ENCODE measurements around the gene RELN. TPM values are rescaled to one million over a fixed set of nuclear protein-coding genes. Genes with fewer than 3 reads are reported as not detected.

Gene RELN
- total and polyA plus RNA-seq, 9 of the 15 experiments (the other 6 are each of a cell fraction or from before 2014, with no cell fraction given) = 12.9 to 43.2 (median 18.1) TPM

DNA sequence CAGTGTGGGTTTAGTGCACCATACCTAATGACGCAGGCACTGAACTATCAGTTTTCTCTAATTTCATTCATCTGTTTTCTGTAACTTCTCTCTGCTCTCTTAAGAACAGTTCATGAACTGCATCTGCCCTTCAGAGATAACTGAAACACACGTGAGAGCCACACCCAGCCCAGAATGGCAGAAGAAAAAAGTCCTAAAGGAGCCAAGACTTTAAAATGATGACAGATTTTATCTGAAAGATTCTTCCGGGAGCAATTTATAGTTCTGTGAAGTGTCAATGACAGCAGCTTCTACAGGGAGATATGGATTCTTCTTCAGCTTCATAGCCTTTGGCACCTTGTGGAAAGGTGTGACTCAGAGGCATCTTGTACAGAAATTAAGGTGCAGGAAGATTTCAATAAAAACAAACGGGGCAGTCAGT, 332.0 kb downstream of the RELN start (continued):
- TF ChIP-seq, protein P1, sequence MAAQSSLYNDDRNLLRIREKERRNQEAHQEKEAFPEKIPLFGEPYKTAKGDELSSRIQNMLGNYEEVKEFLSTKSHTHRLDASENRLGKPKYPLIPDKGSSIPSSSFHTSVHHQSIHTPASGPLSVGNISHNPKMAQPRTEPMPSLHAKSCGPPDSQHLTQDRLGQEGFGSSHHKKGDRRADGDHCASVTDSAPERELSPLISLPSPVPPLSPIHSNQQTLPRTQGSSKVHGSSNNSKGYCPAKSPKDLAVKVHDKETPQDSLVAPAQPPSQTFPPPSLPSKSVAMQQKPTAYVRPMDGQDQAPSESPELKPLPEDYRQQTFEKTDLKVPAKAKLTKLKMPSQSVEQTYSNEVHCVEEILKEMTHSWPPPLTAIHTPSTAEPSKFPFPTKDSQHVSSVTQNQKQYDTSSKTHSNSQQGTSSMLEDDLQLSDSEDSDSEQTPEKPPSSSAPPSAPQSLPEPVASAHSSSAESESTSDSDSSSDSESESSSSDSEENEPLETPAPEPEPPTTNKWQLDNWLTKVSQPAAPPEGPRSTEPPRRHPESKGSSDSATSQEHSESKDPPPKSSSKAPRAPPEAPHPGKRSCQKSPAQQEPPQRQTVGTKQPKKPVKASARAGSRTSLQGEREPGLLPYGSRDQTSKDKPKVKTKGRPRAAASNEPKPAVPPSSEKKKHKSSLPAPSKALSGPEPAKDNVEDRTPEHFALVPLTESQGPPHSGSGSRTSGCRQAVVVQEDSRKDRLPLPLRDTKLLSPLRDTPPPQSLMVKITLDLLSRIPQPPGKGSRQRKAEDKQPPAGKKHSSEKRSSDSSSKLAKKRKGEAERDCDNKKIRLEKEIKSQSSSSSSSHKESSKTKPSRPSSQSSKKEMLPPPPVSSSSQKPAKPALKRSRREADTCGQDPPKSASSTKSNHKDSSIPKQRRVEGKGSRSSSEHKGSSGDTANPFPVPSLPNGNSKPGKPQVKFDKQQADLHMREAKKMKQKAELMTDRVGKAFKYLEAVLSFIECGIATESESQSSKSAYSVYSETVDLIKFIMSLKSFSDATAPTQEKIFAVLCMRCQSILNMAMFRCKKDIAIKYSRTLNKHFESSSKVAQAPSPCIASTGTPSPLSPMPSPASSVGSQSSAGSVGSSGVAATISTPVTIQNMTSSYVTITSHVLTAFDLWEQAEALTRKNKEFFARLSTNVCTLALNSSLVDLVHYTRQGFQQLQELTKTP (IDR thresholded peaks at IDR 0.05; ENCODE audit: low read depth in 1 of 2, partially characterized antibody in 2 of 2) = peak in 1 of 2 experiments; percentile 62
- TF ChIP-seq ARID1B (IDR thresholded peaks at IDR 0.05) = peak; percentile 98
- no peak for TF ChIP-seq BMI1 (IDR thresholded peaks at IDR 0.05; ENCODE audit: low read length)
- peak; percentile 91 for TF ChIP-seq CC2D1A (IDR thresholded peaks at IDR 0.05)
- TF ChIP-seq, protein P2, sequence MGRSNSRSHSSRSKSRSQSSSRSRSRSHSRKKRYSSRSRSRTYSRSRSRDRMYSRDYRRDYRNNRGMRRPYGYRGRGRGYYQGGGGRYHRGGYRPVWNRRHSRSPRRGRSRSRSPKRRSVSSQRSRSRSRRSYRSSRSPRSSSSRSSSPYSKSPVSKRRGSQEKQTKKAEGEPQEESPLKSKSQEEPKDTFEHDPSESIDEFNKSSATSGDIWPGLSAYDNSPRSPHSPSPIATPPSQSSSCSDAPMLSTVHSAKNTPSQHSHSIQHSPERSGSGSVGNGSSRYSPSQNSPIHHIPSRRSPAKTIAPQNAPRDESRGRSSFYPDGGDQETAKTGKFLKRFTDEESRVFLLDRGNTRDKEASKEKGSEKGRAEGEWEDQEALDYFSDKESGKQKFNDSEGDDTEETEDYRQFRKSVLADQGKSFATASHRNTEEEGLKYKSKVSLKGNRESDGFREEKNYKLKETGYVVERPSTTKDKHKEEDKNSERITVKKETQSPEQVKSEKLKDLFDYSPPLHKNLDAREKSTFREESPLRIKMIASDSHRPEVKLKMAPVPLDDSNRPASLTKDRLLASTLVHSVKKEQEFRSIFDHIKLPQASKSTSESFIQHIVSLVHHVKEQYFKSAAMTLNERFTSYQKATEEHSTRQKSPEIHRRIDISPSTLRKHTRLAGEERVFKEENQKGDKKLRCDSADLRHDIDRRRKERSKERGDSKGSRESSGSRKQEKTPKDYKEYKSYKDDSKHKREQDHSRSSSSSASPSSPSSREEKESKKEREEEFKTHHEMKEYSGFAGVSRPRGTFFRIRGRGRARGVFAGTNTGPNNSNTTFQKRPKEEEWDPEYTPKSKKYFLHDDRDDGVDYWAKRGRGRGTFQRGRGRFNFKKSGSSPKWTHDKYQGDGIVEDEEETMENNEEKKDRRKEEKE (IDR thresholded peaks at IDR 0.05; ENCODE audit: borderline replicate concordance in 1 of 2, control insufficient read depth in 1 of 2, low read depth in 2 of 2, low read length in 1 of 2) = peak in 1 of 2 experiments; percentile 22; a peak in 1 of 4 replicates
- TF ChIP-seq NR2C1 (IDR thresholded peaks at IDR 0.05) = peak; percentile 70; the same call in 1 of the 2 replicates
- peak; percentile 53; the same call in 1 of the 2 replicates for TF ChIP-seq NR2C1 (tag; IDR thresholded peaks at IDR 0.05)
- 0 out of 2 replicates have a peak, but pooled peaks have one; percentile 19 for TF ChIP-seq ZNF583 (CRISPR knock-in tag; IDR thresholded peaks at IDR 0.05)
- peak; percentile 86 for TF ChIP-seq NFIC (IDR thresholded peaks at IDR 0.05)
- peak; percentile 61 for TF ChIP-seq MYC (IDR thresholded peaks at IDR 0.05; ENCODE audit: low read depth, low read length)
- TF ChIP-seq MYC (CRISPR knock-in tag; IDR thresholded peaks at IDR 0.05; ENCODE audit: borderline replicate concordance, low read depth) = no peak
- no peak for TF ChIP-seq HCFC1 (IDR thresholded peaks at IDR 0.05; ENCODE audit: low read depth, low read length)
- no peak for TF ChIP-seq ZNF165 (CRISPR knock-in tag; IDR thresholded peaks at IDR 0.05; ENCODE audit: borderline replicate concordance)
- TF ChIP-seq DIDO1 (tag; IDR thresholded peaks at IDR 0.05; ENCODE audit: low read depth) = peak; percentile 61; the same call in 1 of the 2 replicates
- peak; percentile 58 for TF ChIP-seq ELF1 (tag; IDR thresholded peaks at IDR 0.05)
- peak in 1 of 2 experiments; percentile 93; a peak in 2 of 4 replicates for TF ChIP-seq TBL1XR1 (IDR thresholded peaks at IDR 0.05; ENCODE audit: low read length in 2 of 2)
- TF ChIP-seq, protein P3, sequence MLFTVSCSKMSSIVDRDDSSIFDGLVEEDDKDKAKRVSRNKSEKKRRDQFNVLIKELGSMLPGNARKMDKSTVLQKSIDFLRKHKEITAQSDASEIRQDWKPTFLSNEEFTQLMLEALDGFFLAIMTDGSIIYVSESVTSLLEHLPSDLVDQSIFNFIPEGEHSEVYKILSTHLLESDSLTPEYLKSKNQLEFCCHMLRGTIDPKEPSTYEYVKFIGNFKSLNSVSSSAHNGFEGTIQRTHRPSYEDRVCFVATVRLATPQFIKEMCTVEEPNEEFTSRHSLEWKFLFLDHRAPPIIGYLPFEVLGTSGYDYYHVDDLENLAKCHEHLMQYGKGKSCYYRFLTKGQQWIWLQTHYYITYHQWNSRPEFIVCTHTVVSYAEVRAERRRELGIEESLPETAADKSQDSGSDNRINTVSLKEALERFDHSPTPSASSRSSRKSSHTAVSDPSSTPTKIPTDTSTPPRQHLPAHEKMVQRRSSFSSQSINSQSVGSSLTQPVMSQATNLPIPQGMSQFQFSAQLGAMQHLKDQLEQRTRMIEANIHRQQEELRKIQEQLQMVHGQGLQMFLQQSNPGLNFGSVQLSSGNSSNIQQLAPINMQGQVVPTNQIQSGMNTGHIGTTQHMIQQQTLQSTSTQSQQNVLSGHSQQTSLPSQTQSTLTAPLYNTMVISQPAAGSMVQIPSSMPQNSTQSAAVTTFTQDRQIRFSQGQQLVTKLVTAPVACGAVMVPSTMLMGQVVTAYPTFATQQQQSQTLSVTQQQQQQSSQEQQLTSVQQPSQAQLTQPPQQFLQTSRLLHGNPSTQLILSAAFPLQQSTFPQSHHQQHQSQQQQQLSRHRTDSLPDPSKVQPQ (CRISPR knock-in tag; IDR thresholded peaks at IDR 0.05; ENCODE audit: borderline replicate concordance) = 0 out of 2 replicates have a peak, but pooled peaks have one; percentile 17
- TF ChIP-seq MTA2 (IDR thresholded peaks at IDR 0.05; ENCODE audit: low read depth) = peak; percentile 93
- TF ChIP-seq GATAD2B (IDR thresholded peaks at IDR 0.05; ENCODE audit: borderline replicate concordance) = peak; percentile 75; the same call in 1 of the 2 replicates
- peak; percentile 69 for TF ChIP-seq RAD51 (IDR thresholded peaks at IDR 0.05; ENCODE audit: borderline replicate concordance, low read depth)
